Astrocyte (in vitro differentiated cells and primary cell): Measurements from ENCODE around the gene TMCC1. TPM values are rescaled to one million over a fixed set of nuclear protein-coding genes. Genes with fewer than 3 reads are reported as not detected.
"Not testable (repeated sequence)": the region's sequence is repeated elsewhere in the genome, so short reads cannot be mapped to it uniquely, and the experiment has no call there.

Experiments
- DNase-seq: peaks from one replicate; pipeline ENCODE4 v3.0.0-alpha.2; 2010; ENCODE audit warnings: low read depth
- FAIRE-seq: peaks from 2 replicates; lab custom pipeline; 2011; peaks lifted over from hg19 to GRCh38; lab: Jason Lieb, UNC
- H2AFZ ChIP-seq: 2 replicates; pipeline ENCODE4 v1.6.0; 2012; ENCODE audit warnings: low read depth, low read length, inconsistent platforms
- H3K27ac ChIP-seq: 2 replicates; pipeline ENCODE4 v1.5.1; 2011; ENCODE audit warnings: low read depth, low read length, inconsistent platforms
- H3K27me3 ChIP-seq: 2 replicates; pipeline ENCODE4 v1.6.0; 2011; ENCODE audit warnings: low read length, inconsistent platforms; ENCODE audit not compliant: insufficient read depth
- H3K36me3 ChIP-seq: 2 replicates; pipeline ENCODE4 v1.5.1; 2011; ENCODE audit warnings: low read length, inconsistent platforms; ENCODE audit not compliant: insufficient read depth
- H3K4me1 ChIP-seq: 2 replicates; pipeline ENCODE4 v1.5.1; 2011; ENCODE audit warnings: low read length, inconsistent platforms; ENCODE audit not compliant: insufficient read depth
- H3K4me2 ChIP-seq: 2 replicates; pipeline ENCODE4 v1.6.0; 2012; ENCODE audit warnings: low read length, inconsistent platforms
- H3K4me3 ChIP-seq: 2 replicates; pipeline ENCODE4 v1.5.1; 2011; ENCODE audit warnings: low read depth, mild to moderate bottlenecking, low read length, inconsistent platforms; ENCODE audit not compliant: insufficient read depth
- H3K79me2 ChIP-seq: 2 replicates; pipeline ENCODE4 v1.6.0; 2012; ENCODE audit warnings: mild to moderate bottlenecking, low read length, inconsistent platforms; ENCODE audit not compliant: insufficient read depth
- H3K9ac ChIP-seq: 2 replicates; pipeline ENCODE4 v1.6.0; 2012; ENCODE audit warnings: mild to moderate bottlenecking, low read length, inconsistent platforms
- H3K9me3 ChIP-seq: 2 replicates; pipeline ENCODE4 v1.5.1; 2012; ENCODE audit warnings: low read depth, mild to moderate bottlenecking, low read length, inconsistent platforms; ENCODE audit not compliant: insufficient read depth
- H4K20me1 ChIP-seq: 2 replicates; pipeline ENCODE4 v1.6.0; 2012; ENCODE audit warnings: low read length, inconsistent platforms; ENCODE audit not compliant: insufficient read depth
- H3K27ac Mint-ChIP-seq: one replicate; pipeline ENCODE4 v1.8.0; 2021; ENCODE audit warnings: mild to moderate bottlenecking, mixed read lengths; ENCODE audit not compliant: unreplicated experiment
- H3K27me3 Mint-ChIP-seq: one replicate; pipeline ENCODE4 v1.8.0; 2021; ENCODE audit warnings: low read depth, mixed read lengths; ENCODE audit not compliant: unreplicated experiment
- H3K36me3 Mint-ChIP-seq: one replicate; pipeline ENCODE4 v1.8.0; 2021; ENCODE audit warnings: low read depth, mixed read lengths; ENCODE audit not compliant: unreplicated experiment
- H3K4me1 Mint-ChIP-seq: one replicate; pipeline ENCODE4 v1.8.0; 2021; ENCODE audit warnings: low read depth, mixed read lengths; ENCODE audit not compliant: unreplicated experiment
- H3K4me3 Mint-ChIP-seq: one replicate; pipeline ENCODE4 v1.8.0; 2021; ENCODE audit warnings: mild to moderate bottlenecking, moderate library complexity, mixed read lengths; ENCODE audit not compliant: unreplicated experiment
- H3K9me3 Mint-ChIP-seq: one replicate; pipeline ENCODE4 v1.8.0; 2021; ENCODE audit warnings: mild to moderate bottlenecking, mixed read lengths; ENCODE audit not compliant: unreplicated experiment
- CTCF ChIP-seq: IDR thresholded peaks from 2 replicates; pipeline ENCODE4 v1.5.1; 2011; ENCODE audit warnings: low read depth, mild to moderate bottlenecking, inconsistent platforms, low read length, moderate library complexity; ENCODE audit not compliant: insufficient read depth
- EZH2 ChIP-seq: IDR thresholded peaks from 2 replicates; pipeline ENCODE4 v1.6.1; 2012; ENCODE audit warnings: mild to moderate bottlenecking, low read length, inconsistent platforms; ENCODE audit not compliant: insufficient read depth
- total RNA-seq: library from RNA; stranded (reverse); gene quantifications from 2 replicates; pipeline ENCODE4 v1.2.1, GENCODE V29; 2021

TMCC1 gene
- total RNA-seq, 1 donor from 2014 or later = 37.9 TPM

- Histone ChIP-seq H3K79me2 (peaks cover 6% of the 10 kb centered on the region), H3K4me3 (no peak overlapping the region), H3K27me3 (no peaks in the 10 kb centered on the region), H4K20me1 (peaks cover 14% of the 10 kb centered on the region), H3K4me1 (peaks cover 10% of the 10 kb centered on the region), H2AFZ (no peak overlapping the region), H3K27ac (no peak overlapping the region), H3K9ac (no peak overlapping the region), H3K9me3 (no peaks in the 10 kb centered on the region), H3K4me2 (no peak overlapping the region), H3K36me3 (no peaks in the 10 kb centered on the region)
- Mint-ChIP-seq H3K9me3 (no peaks in the 10 kb centered on the region), H3K27ac (no peak overlapping the region), H3K27me3 (no peaks in the 10 kb centered on the region), H3K4me1 (peaks cover 29% of the 10 kb centered on the region), H3K4me3 (no peak overlapping the region), H3K36me3 (peaks cover 5% of the 10 kb centered on the region)
- TF ChIP-seq CTCF (no peak), EZH2 (no peak)
- FAIRE-seq (no peak), DNase-seq (no peak)
These were observed 58.9 kb downstream of the TMCC1 start for GRCh38 chr3:129834580-129834979.

DNA sequence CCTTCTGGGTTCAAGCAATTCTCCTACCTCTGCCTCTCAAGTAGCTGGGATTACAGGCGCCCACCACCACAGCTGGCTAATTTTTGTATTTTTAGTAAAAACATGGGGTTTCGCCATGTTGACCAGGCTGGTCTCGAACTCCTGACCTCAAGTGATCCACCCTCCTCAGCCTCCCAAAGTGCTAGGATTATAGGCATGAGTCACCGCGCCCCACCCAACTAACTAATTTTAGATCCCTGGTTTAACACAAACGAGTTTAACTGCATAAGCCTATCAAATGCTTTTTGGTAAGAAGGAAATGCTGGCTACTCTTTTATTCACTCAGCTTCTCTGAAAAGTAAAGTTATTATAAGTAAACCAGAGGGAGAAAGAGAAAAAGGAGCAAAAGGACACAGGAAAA, 61.6 kb downstream of the TMCC1 start:
- H3K4me1 Mint-ChIP-seq = peaks cover 28% of the 10 kb centered on the region
- H3K36me3 Mint-ChIP-seq, H3K4me3 Mint-ChIP-seq, DNase-seq, H3K9me3 Mint-ChIP-seq, H3K9me3 ChIP-seq, H4K20me1 ChIP-seq, H3K27ac ChIP-seq, H3K36me3 ChIP-seq, H3K4me2 ChIP-seq, H3K27me3 ChIP-seq, FAIRE-seq, H3K27ac Mint-ChIP-seq, H2AFZ ChIP-seq, H3K4me3 ChIP-seq, H3K9ac ChIP-seq, H3K27me3 Mint-ChIP-seq, H3K79me2 ChIP-seq: not testable (repeated sequence)
- H3K4me1 ChIP-seq = peaks cover 10% of the 10 kb centered on the region

DNA sequence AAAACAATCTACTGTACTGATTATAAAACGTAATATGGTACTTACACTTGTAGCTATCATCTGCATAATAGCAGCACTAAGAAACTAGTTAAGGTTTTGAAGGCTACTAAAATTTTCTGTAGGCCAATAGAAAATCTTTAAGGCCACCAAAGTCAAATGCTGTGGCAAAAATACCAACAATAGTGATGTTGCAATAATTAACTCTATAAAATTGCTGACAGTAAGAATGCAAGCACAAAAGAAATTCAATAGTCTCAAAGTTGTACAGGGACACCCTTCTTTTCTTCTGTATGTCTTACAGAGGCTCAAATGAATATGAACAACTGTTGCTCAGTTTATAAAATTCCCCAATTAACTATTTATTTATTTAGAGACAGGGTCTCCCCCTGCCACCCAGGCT, 62.0 kb downstream of the TMCC1 start:
- Mint-ChIP-seq H3K9me3 (no peaks in the 10 kb centered on the region), H3K4me1 (peaks cover 23% of the 10 kb centered on the region), H3K4me3 (no peak overlapping the region), H3K27me3 (no peaks in the 10 kb centered on the region), H3K36me3 (peaks cover 5% of the 10 kb centered on the region), H3K27ac (no peak overlapping the region)
- TF ChIP-seq CTCF (no peak), EZH2 (no peak)
- Histone ChIP-seq H3K27ac (no peak overlapping the region), H2AFZ (no peak overlapping the region), H3K4me1 (peaks cover 10% of the 10 kb centered on the region), H3K27me3 (no peaks in the 10 kb centered on the region), H3K4me2 (no peak overlapping the region), H3K9ac (no peak overlapping the region), H4K20me1 (peaks cover 3% of the 10 kb centered on the region), H3K79me2 (peaks cover 10% of the 10 kb centered on the region), H3K4me3 (no peak overlapping the region), H3K9me3 (no peaks in the 10 kb centered on the region), H3K36me3 (no peaks in the 10 kb centered on the region)
- FAIRE-seq (peak; percentile 39), DNase-seq (no peak)
